ENCODE results near the gene ZNF511.

ZNF511 gene

DNA sequence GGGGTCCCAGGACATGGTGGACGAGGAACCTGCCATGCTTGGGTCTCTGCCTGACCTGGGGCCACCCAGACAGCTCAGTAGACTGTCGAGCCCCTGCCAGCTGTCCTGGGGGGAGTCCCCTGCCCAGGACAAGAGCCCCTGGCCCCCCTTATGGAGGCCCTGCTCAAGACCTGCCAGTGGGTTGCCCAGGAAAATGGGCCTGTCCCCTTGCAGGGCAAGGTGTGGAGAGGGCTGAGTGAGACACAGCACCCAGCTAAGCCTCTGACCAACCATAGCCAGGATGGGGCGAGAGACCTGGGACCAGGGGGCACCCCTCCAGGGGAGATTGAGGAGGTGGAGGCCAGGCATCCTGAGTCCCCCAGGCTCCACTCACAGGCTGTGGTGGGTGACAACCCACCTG is 47.3 kb downstream of the ZNF511 start:
- no peak for DNase-seq

GRCh38 chr10:133356549-133357284 is 48.0 kb downstream of the ZNF511 start:
- DNase-seq: no peak

- DNase-seq: peak; percentile 69
These were observed 48.8 kb downstream of the ZNF511 start, which contains the start of gene FUOM for GRCh38 chr10:133357285-133358161. Gene FUOM, minus strand, starts transcription at chr10:133358019. Its CDS starts 12 bp downstream, at chr10:133358007.

DNA sequence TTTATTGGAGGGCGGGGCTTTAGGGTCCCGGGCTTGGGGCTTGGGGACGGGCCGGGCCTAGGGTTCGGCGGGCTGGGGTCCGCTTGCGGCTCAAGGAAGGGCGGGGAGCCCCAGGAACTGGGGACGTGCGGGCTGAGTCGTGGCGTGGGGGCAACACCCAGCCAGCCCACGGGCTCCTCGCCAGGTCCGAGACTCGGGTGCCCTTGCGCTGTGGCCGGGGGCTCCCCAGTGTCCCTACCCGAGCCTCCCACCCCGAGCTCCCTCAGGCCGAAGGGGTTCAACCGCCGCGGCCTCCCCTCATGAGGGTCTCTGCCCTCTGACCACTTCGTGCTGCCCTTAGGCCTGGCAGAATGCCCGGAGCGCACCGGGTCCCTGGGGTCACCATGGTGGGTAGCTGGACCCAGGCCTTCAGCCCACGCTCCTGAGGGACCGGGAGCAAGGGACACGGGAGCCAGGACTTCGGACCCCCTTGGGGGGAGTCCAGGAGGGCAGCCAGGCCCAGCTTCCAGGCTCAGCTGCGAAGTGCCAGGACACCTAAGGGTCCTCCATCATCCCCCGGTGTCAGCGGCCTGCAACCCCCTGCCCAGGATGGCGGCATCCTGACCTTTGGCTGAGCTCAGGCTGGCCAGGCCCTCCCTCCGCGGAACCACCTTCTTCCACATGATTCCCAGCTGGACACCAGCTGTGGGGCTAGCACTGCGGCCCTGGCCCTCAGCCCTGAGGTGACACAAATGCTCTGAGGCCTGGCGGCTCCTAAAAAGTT is 49.6 kb downstream of the ZNF511 start:
- DNase-seq: no peak

DNA sequence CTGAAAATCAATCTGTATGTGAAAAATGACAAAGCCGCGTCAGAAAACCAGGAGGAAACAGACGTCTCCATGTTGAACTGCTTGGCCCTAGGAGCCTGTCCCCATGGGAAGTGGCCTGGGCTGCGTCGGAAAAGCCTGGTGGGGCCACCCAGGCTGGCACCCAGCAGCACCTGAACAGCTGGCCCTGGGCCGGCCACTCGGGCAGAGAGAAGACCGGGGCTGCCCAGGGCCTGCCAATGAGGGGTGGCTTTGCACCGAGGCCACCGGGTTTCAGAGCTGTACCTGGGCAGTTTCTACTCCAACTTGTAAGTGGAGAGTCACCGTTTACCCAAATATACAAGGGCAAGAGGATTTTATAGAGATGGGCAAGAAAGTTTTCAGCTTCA is 50.2 kb downstream of the ZNF511 start:
- DNase-seq: no peak

GRCh38 chr10:133359554-133359971 is 50.8 kb downstream of the ZNF511 start:
- DNase-seq: no peak

- DNase-seq: no peak
These were observed 51.4 kb downstream of the ZNF511 start for GRCh38 chr10:133359972-133360610.

GRCh38 chr10:133361227-133361626 is 52.5 kb downstream of the ZNF511 start:
- no peak for DNase-seq

- no peak for DNase-seq
These were observed 53.2 kb downstream of the ZNF511 start for GRCh38 chr10:133361773-133362441.

All from central memory CD4-positive, alpha-beta T cell (primary cell).